BE2C (cell line): ENCODE data around the gene DOCK1.

Experiments
- DNase-seq: peaks from one replicate; pipeline ENCODE4 v3.0.0-alpha.2; 2020
- H3K27me3 ChIP-seq: fragments of 250-450 bp; sonication (Bioruptor Pico); 2 replicates; pipeline ENCODE4 v1.5.1; 2020; ENCODE audit warnings: mild to moderate bottlenecking
- H3K36me3 ChIP-seq: fragments of 250-450 bp; sonication (Bioruptor Pico); 2 replicates; pipeline ENCODE4 v1.5.1; 2020; ENCODE audit warnings: mild to moderate bottlenecking
- H3K4me1 ChIP-seq: fragments of 250-450 bp; sonication (Bioruptor Pico); 2 replicates; pipeline ENCODE4 v1.5.1; 2020
- H3K4me3 ChIP-seq: 2 replicates; pipeline ENCODE4 v1.5.1; 2011; ENCODE audit warnings: low read depth, low read length
- H3K9me3 ChIP-seq: fragments of 250-450 bp; sonication (Bioruptor Pico); 2 replicates; pipeline ENCODE4 v1.5.1; 2020
- TF ChIP-seq, protein P1 (sequence below): IDR thresholded peaks from 2 replicates; pipeline ENCODE4 v1.5.1; 2012; ENCODE audit warnings: mild to moderate bottlenecking, low read depth, low read length

Gene DOCK1

DNA sequence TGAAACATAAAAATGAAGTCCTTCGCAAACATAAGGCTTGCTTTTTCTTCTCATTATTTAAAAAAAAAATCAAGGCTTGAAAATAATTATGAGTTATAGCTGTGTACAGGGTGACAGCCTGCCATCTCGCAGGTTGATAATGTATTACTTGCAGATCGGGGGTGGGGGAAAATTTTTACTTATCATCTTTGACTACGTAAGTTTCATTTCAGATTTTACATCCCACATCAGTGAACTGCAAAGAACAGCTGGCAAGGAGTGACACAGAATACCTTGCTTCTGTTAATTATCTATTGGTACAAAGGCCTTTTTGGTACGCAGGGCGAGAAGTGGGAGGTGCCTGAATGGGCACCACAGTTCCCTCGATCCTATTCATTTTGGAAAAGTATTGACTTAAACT, 232.2 kb downstream of the DOCK1 start:
- no peaks in the 10 kb centered on the region for H3K4me1 ChIP-seq
- DNase-seq: no peak

DNA sequence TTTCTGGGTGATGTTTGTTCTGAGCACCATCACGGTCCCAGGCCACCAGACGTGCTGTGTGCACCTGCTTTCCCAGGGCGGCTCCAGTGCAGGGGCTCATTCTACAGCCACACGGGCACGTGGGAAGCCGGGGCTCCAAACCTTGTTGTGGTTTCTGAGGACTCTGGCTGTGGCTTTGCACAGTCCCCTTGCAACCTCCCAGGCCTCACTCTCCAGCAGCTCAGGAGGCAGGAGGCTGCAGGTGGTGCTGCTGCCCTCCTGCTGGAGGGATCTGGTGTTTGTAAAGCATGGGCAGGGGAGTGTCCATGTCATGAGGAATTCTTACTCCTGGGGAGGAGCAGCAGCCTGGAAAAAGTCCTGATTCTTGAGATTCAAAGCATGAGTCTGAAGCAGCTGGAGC, 236.9 kb downstream of the DOCK1 start:
- DNase-seq: no peak
- TF ChIP-seq, protein P1, sequence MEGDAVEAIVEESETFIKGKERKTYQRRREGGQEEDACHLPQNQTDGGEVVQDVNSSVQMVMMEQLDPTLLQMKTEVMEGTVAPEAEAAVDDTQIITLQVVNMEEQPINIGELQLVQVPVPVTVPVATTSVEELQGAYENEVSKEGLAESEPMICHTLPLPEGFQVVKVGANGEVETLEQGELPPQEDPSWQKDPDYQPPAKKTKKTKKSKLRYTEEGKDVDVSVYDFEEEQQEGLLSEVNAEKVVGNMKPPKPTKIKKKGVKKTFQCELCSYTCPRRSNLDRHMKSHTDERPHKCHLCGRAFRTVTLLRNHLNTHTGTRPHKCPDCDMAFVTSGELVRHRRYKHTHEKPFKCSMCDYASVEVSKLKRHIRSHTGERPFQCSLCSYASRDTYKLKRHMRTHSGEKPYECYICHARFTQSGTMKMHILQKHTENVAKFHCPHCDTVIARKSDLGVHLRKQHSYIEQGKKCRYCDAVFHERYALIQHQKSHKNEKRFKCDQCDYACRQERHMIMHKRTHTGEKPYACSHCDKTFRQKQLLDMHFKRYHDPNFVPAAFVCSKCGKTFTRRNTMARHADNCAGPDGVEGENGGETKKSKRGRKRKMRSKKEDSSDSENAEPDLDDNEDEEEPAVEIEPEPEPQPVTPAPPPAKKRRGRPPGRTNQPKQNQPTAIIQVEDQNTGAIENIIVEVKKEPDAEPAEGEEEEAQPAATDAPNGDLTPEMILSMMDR: no peak
- H3K36me3 ChIP-seq: no peaks in the 10 kb centered on the region
- H3K27me3 ChIP-seq: no peaks in the 10 kb centered on the region
- H3K9me3 ChIP-seq: no peaks in the 10 kb centered on the region
- H3K4me1 ChIP-seq: no peaks in the 10 kb centered on the region
- H3K4me3 ChIP-seq: no peak overlapping the region

More for the DNA sequence above, 232.2 kb downstream of the DOCK1 start:
- TF ChIP-seq, protein P1: no peak
- no peaks in the 10 kb centered on the region for H3K36me3 ChIP-seq
- H3K4me3 ChIP-seq: no peak overlapping the region
- H3K9me3 ChIP-seq: no peaks in the 10 kb centered on the region
- no peaks in the 10 kb centered on the region for H3K27me3 ChIP-seq

DNA sequence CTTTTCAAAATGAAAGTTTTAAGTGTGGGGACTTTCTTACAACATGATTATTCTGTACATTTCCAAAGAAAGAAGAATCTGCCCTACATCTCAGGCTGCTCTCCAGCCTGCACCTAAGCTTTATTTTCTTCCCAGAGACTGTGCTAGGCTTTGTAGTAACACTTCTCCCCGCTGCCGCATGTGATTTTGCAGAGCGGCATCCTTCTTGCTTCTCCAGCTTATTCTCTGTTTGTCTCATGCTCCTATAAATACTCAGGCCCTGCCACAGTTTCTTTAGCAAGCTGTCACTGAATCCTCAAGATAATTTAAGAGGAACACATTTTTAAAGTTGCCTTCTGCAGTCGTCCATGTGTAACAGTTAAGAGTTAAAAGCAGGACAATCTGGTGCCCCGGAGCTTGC, 237.6 kb downstream of the DOCK1 start:
- TF ChIP-seq, protein P1: no peak

DNA sequence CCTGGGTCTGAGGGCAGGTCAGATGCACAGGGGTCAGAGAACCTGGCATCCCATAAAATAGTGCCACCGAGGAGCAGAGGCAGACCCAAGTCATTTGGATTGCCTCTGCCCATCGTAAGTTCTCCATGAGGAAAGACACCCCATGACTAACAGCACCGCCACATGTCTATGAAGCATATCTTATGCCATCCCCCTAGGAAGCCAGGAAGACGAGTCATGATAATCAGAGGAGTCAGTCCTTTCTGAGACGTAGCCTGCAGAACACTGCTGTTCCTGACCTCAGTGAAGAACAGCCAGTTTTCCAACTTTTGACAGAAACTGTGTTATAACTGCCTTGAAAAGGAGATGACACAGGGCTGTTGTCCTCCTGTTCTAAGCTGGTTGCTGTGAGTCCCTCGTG, 239.9 kb downstream of the DOCK1 start:
- no peaks in the 10 kb centered on the region for H3K36me3 ChIP-seq
- H3K4me3 ChIP-seq: no peak overlapping the region
- no peaks in the 10 kb centered on the region for H3K9me3 ChIP-seq
- no peak for DNase-seq
- no peaks in the 10 kb centered on the region for H3K27me3 ChIP-seq
- TF ChIP-seq, protein P1: no peak
- no peaks in the 10 kb centered on the region for H3K4me1 ChIP-seq

More for the DNA sequence above, 237.6 kb downstream of the DOCK1 start:
- DNase-seq: no peak
- H3K27me3 ChIP-seq: no peaks in the 10 kb centered on the region
- H3K36me3 ChIP-seq: no peaks in the 10 kb centered on the region
- no peaks in the 10 kb centered on the region for H3K4me1 ChIP-seq
- H3K9me3 ChIP-seq: no peaks in the 10 kb centered on the region
- no peak overlapping the region for H3K4me3 ChIP-seq

GRCh38 chr10:127146661-127147060, 241.4 kb downstream of the DOCK1 start:
- Histone ChIP-seq H3K36me3 (no peaks in the 10 kb centered on the region), H3K9me3 (no peaks in the 10 kb centered on the region), H3K4me3 (no peak overlapping the region), H3K27me3 (no peaks in the 10 kb centered on the region), H3K4me1 (no peaks in the 10 kb centered on the region)
- TF ChIP-seq, protein P1: no peak
- no peak for DNase-seq

- H3K4me1 ChIP-seq: no peaks in the 10 kb centered on the region
- no peaks in the 10 kb centered on the region for H3K36me3 ChIP-seq
- no peaks in the 10 kb centered on the region for H3K9me3 ChIP-seq
- no peaks in the 10 kb centered on the region for H3K27me3 ChIP-seq
- no peak for DNase-seq
- no peak overlapping the region for H3K4me3 ChIP-seq
- TF ChIP-seq, protein P1: no peak
Measured at GRCh38 chr10:127148066-127148932, 243.1 kb downstream of the DOCK1 start.
